OCI-LY7 (cell line): ENCODE measurements around the gene LCN12. TPM values are rescaled to one million over a fixed set of nuclear protein-coding genes. Genes with fewer than 3 reads are reported as not detected.

ENCODE experiments used
- BruUV-seq: library from RNA; stranded (reverse); fragments of 400-500 nt; replicated peaks from 2 replicates; lab custom pipeline; 2021; lab: Mats Ljungman, UMichigan
- CTCF ChIA-PET: fragments of 300-600 bp; sonication (Branson Sonifier 250); formaldehyde crosslinking; loops from one replicate; lab custom pipeline; 2022; ENCODE audit warnings: antibody characterized with exemption; ENCODE audit not compliant: unreplicated experiment; lab: Charles Lee
- POLR2A ChIA-PET: fragments of 300-600 bp; sonication (Branson Sonifier 250); formaldehyde crosslinking; loops from one replicate; lab custom pipeline; 2022; ENCODE audit warnings: antibody characterized with exemption; lab: Charles Lee
- DNase-seq: peaks from one replicate; pipeline ENCODE4 v3.0.0-alpha.2; 2015; ENCODE audit warnings: low spot score
- H2AFZ ChIP-seq: fragments of 200-600 bp; sonication (generic), shearing (Covaris generic); 2 replicates; pipeline ENCODE4 v1.6.1; 2014; ENCODE audit warnings: mild to moderate bottlenecking, antibody characterized with exemption, low read length, moderate library complexity
- H3K27ac ChIP-seq: fragments of 200-600 bp; sonication (generic); 2 replicates; pipeline ENCODE4 v1.5.1; 2014; ENCODE audit warnings: mixed run types, low read depth, mild to moderate bottlenecking, moderate library complexity, low read length, inconsistent platforms; ENCODE audit not compliant: poor library complexity, severe bottlenecking
- H3K36me3 ChIP-seq: fragments of 200-600 bp; sonication (generic); 2 replicates; pipeline ENCODE4 v1.6.1; 2014; ENCODE audit warnings: mild to moderate bottlenecking, antibody characterized with exemption, low read length, moderate library complexity, mixed read lengths; ENCODE audit not compliant: insufficient read depth
- H3K4me1 ChIP-seq: fragments of 200-600 bp; sonication (generic); 2 replicates; pipeline ENCODE4 v1.5.1; 2014; ENCODE audit warnings: mild to moderate bottlenecking, low read length; ENCODE audit not compliant: insufficient read depth, poor library complexity, severe bottlenecking
- H3K4me2 ChIP-seq: fragments of 200-600 bp; sonication (generic); 2 replicates; pipeline ENCODE4 v1.6.1; 2014; ENCODE audit warnings: mild to moderate bottlenecking, low read length
- H3K4me3 ChIP-seq: fragments of 200-600 bp; sonication (generic); 2 replicates; pipeline ENCODE4 v1.5.1; 2014; ENCODE audit warnings: mild to moderate bottlenecking, low read depth, low read length; ENCODE audit not compliant: poor library complexity, severe bottlenecking
- H3K79me2 ChIP-seq: fragments of 200-600 bp; sonication (generic); 2 replicates; pipeline ENCODE4 v1.6.1; 2016; ENCODE audit warnings: low read depth, mild to moderate bottlenecking, low read length, moderate library complexity, mixed read lengths; ENCODE audit not compliant: insufficient read depth
- H3K9me2 ChIP-seq: fragments of 200-600 bp; sonication (generic); 2 replicates; pipeline ENCODE4 v1.6.1; 2016; ENCODE audit warnings: mild to moderate bottlenecking, low read length, mixed read lengths; ENCODE audit not compliant: insufficient read depth
- H3K9me3 ChIP-seq: fragments of 200-600 bp; sonication (generic); 2 replicates; pipeline ENCODE4 v1.6.1; 2014; ENCODE audit warnings: mild to moderate bottlenecking, mixed run types, low read length, mixed read lengths
- H4K20me1 ChIP-seq: fragments of 200-600 bp; sonication (generic); 2 replicates; pipeline ENCODE4 v1.6.1; 2014; ENCODE audit warnings: mild to moderate bottlenecking, antibody characterized with exemption, low read length, moderate library complexity, mixed read lengths; ENCODE audit not compliant: insufficient read depth
- CTCF ChIP-seq: fragments of 200-600 bp; sonication (generic); conservative IDR thresholded peaks from 2 replicates; pipeline ENCODE4 v1.5.1; 2014; ENCODE audit warnings: mild to moderate bottlenecking, antibody characterized with exemption, low read length, moderate library complexity, mixed read lengths
- EZH2phosphoT487 ChIP-seq: fragments of 200-600 bp; sonication (generic); IDR thresholded peaks from 2 replicates; pipeline ENCODE4 v1.6.1; 2018; ENCODE audit warnings: low read depth, borderline replicate concordance, mild to moderate bottlenecking, mixed run types, antibody characterized with exemption, low read length, moderate library complexity, mixed read lengths
- intact Hi-C: fragments of 100-400 bp; cut with micrococcal nuclease; formaldehyde crosslinking; loops from one replicate; pipeline ENCODE4 v1.10.0; 2022; ENCODE audit not compliant: unreplicated experiment
- total RNA-seq, 2 experiments: library from RNA; depleted of rRNA in 1 of 2; stranded (reverse); fragments of >200 nt in 1 of 2; shearing (Covaris generic) in 1 of 2; gene quantifications; 2 replicates each; pipeline ENCODE4 v1.2.3, GENCODE V29; 2014 to 2022

LCN12 gene
- total RNA-seq, 2 experiments from 2014 or later, result 0.95 to 3.7 TPM

- Histone ChIP-seq H3K79me2 (no peaks in the 10 kb centered on the region), H3K36me3 (no peaks in the 10 kb centered on the region), H3K27ac (no peak overlapping the region), H4K20me1 (no peaks in the 10 kb centered on the region), H3K4me3 (peak overlapping the region; percentile 1), H3K9me3 (no peaks in the 10 kb centered on the region), H3K9me2 (no peaks in the 10 kb centered on the region), H3K4me1 (peaks cover 8% of the 10 kb centered on the region), H3K4me2 (peak overlapping the region; percentile 3; the same call in 1 of the 2 replicates), H2AFZ (no peak overlapping the region)
- peak; percentile 24 for DNase-seq
- ChIA-PET POLR2A (interaction anchor here (0.7 kb wide), 1 partner anchor 36 kb away, joined by 4 read pairs; no protein-coding TSS in a partner anchor), CTCF (no interaction called here)
- TF ChIP-seq EZH2phosphoT487 (no peak), CTCF (no peak)
- no TSS peak for BruUV-seq
- intact Hi-C loops, result no loop called here
Observed at GRCh38 chr9:136965771-136966484, 13.9 kb downstream of the LCN12 start.

- Histone ChIP-seq H3K9me2 (no peaks in the 10 kb centered on the region), H3K79me2 (no peaks in the 10 kb centered on the region), H3K4me1 (peaks cover 8% of the 10 kb centered on the region), H3K36me3 (no peaks in the 10 kb centered on the region), H3K27ac (no peak overlapping the region), H3K4me3 (no peak overlapping the region), H3K4me2 (no peak overlapping the region), H2AFZ (no peak overlapping the region), H4K20me1 (no peaks in the 10 kb centered on the region), H3K9me3 (no peaks in the 10 kb centered on the region)
- no TSS peak for BruUV-seq
- ChIA-PET POLR2A (no interaction called here), CTCF (no interaction called here)
- no peak for DNase-seq
- intact Hi-C loops, result no loop called here
- no peak for TF ChIP-seq CTCF
- TF ChIP-seq EZH2phosphoT487, result no peak
Observed at GRCh38 chr9:136968333-136969127, 16.5 kb downstream of the LCN12 start.

- no peak overlapping the region for H3K4me3 ChIP-seq
- no peak overlapping the region for H3K4me2 ChIP-seq
- H4K20me1 ChIP-seq, result no peaks in the 10 kb centered on the region
- intact Hi-C loops, result no loop called here
- TF ChIP-seq CTCF, result no peak
- no peak for DNase-seq
- H3K79me2 ChIP-seq, result no peaks in the 10 kb centered on the region
- H2AFZ ChIP-seq, result no peak overlapping the region
- BruUV-seq, result no TSS peak
- H3K4me1 ChIP-seq, result peaks cover 8% of the 10 kb centered on the region
- H3K27ac ChIP-seq, result no peak overlapping the region
- POLR2A ChIA-PET, result no interaction called here
- no peaks in the 10 kb centered on the region for H3K9me3 ChIP-seq
- no peaks in the 10 kb centered on the region for H3K9me2 ChIP-seq
- H3K36me3 ChIP-seq, result no peaks in the 10 kb centered on the region
- CTCF ChIA-PET, result no interaction called here
Observed at GRCh38 chr9:136969150-136969549, 17.1 kb downstream of the LCN12 start.
